Measurements from ENCODE around the gene EFL1.
"Not testable (repeated sequence)": the region's sequence is repeated elsewhere in the genome, so short reads cannot be mapped to it uniquely, and the experiment has no call there.

EFL1 gene

GRCh38 chr15:82262422-82263026, at the start of gene EFL1, which contains the start of gene SAXO2:
TSS of gene EFL1 (minus strand) at chr15:82262734. CDS start at chr15:82261778, 956 bp downstream.
TSS of gene SAXO2 (plus strand) at chr15:82262818. CDS start at chr15:82262880, 62 bp downstream.
- peak within 1 kb of the TSS; percentile 88 for H3K4me3 ChIP-seq (ENCODE audit: low read depth, low read length)
- TF ChIP-seq, protein P1, sequence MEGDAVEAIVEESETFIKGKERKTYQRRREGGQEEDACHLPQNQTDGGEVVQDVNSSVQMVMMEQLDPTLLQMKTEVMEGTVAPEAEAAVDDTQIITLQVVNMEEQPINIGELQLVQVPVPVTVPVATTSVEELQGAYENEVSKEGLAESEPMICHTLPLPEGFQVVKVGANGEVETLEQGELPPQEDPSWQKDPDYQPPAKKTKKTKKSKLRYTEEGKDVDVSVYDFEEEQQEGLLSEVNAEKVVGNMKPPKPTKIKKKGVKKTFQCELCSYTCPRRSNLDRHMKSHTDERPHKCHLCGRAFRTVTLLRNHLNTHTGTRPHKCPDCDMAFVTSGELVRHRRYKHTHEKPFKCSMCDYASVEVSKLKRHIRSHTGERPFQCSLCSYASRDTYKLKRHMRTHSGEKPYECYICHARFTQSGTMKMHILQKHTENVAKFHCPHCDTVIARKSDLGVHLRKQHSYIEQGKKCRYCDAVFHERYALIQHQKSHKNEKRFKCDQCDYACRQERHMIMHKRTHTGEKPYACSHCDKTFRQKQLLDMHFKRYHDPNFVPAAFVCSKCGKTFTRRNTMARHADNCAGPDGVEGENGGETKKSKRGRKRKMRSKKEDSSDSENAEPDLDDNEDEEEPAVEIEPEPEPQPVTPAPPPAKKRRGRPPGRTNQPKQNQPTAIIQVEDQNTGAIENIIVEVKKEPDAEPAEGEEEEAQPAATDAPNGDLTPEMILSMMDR (IDR thresholded peaks at IDR 0.05; ENCODE audit: low read depth, low read length, missing control alignments) = no peak
- DNase-seq (ENCODE audit: low read depth) = peak; percentile 70

GRCh38 chr15:82311321-82311720, 48.8 kb upstream of the EFL1 start:
- H3K4me3 ChIP-seq (ENCODE audit: low read depth, low read length); DNase-seq (ENCODE audit: low read depth): not testable (repeated sequence)

DNA sequence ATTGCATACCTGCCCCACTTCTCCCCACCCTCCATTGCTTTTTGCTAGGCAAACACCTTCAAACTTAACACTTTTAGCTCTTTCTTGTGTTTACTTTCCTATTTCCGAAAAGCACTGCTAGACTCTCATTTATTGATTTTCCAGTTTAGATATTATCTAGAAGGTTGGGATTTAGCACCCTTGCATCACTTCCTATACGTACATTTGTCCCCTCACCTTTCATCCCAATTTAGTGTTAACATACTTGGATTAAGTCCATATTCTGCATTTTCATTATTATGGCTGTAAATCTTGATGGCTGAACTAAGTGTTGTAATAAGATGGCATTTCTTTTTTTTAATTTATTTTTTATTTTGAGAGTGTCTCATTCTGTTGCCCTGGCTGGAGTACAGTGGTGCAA, 47.3 kb upstream of the EFL1 start:
- DNase-seq (ENCODE audit: low read depth) = no peak
- no peak overlapping the region for H3K4me3 ChIP-seq (ENCODE audit: low read depth, low read length)
- TF ChIP-seq, protein P1 (IDR thresholded peaks at IDR 0.05; ENCODE audit: low read depth, low read length, missing control alignments) = no peak

DNA sequence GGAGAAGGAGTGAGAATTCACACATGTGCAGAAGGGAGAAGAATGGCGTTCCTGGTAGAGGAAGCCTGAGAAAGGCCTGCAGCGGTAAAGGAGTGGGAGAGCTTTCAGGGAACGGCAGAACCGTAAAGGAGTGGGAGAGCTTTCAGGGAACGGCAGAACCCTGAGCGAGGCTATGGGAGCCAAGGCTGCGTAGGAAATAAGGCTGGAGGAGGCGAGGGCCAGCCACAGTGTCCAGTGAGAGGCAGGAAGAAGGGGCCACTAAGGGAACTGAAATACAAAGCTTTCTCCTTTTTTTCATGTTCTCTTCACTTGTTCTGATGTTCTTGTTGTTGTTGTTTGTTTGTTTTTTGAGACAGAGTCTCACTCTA, 45.2 kb upstream of the EFL1 start:
- no peak overlapping the region for H3K4me3 ChIP-seq (ENCODE audit: low read depth, low read length)
- TF ChIP-seq, protein P1 (IDR thresholded peaks at IDR 0.05; ENCODE audit: low read depth, low read length, missing control alignments) = no peak
- no peak for DNase-seq (ENCODE audit: low read depth)

- TF ChIP-seq, protein P1 (IDR thresholded peaks at IDR 0.05; ENCODE audit: low read depth, low read length, missing control alignments) = peak; percentile 6
- no peak overlapping the region for H3K4me3 ChIP-seq (ENCODE audit: low read depth, low read length)
- no peak for DNase-seq (ENCODE audit: low read depth)
Observed at GRCh38 chr15:82306791-82307713, 44.5 kb upstream of the EFL1 start.

- H3K4me3 ChIP-seq (ENCODE audit: low read depth, low read length) = no peak overlapping the region
- no peak for DNase-seq (ENCODE audit: low read depth)
- TF ChIP-seq, protein P1 (IDR thresholded peaks at IDR 0.05; ENCODE audit: low read depth, low read length, missing control alignments) = no peak
Observed at GRCh38 chr15:82305621-82306048, 43.1 kb upstream of the EFL1 start.

DNA sequence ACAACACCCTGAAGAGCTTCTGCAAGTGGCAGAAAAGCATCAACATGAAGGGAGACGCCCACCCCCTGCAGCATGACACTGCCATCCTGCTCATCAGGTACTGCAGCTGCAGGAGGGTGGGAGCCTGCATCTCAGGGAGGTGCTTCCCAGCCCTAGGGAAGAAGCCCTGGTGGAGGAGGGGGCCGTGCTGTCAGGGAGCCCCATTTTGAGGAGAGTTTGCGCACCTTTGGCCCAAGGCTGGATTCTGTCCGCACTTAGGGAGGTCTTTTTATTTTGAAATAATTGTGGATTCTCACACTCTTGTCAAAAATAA, 42.2 kb upstream of the EFL1 start:
- H3K4me3 ChIP-seq (ENCODE audit: low read depth, low read length) = no peak overlapping the region
- DNase-seq (ENCODE audit: low read depth) = no peak
- TF ChIP-seq, protein P1 (IDR thresholded peaks at IDR 0.05; ENCODE audit: low read depth, low read length, missing control alignments) = no peak
